ENCODE data around the gene CELSR1. TPM values are rescaled to one million over a fixed set of nuclear protein-coding genes. Genes with fewer than 3 reads are reported as not detected.

CELSR1 gene
- total and polyA plus RNA-seq, 7 donors: 0.09 to 0.39 (median 0.18) TPM

DNA sequence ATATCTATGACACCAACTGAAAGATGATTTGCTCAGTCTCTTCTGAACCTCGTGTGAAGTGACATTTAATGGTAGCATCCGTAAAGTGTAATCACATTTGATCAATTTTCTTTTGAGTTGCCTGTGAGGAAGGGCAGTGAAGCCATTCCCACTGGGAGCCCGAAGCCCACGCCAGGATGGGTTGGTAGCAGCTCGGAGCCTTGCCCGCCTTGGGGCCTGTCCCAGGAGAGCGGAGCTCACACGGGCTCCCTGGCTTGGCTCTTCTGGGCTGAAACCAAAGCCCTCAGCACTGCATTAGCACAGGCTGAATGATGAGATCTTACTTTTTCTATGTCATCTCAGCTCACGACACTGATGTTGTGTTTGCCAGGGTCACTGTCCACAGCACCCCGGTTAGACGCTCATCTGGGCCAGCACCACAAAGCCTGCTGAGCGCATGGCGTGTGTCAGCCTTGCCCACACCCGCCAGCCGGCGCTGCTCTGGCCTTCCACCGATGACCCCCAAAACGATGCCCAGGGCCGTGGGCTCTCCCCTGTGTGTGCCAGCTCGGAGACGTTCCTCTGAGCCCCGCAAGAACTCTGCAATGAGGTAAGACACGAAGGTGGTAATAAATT is 211.2 kb downstream of the CELSR1 start:
- ATAC-seq (no peak), DNase-seq (no peak)
- Histone ChIP-seq H3K27me3 (ENCODE audit: insufficient read depth in 3 of 3, low read length in 2 of 3) (no peaks in the 10 kb centered on the region), H3K4me1 (no peaks in the 10 kb centered on the region), H3K27ac (no peak overlapping the region), H3K4me3 (no peak overlapping the region), H3K9me3 (no peaks in the 10 kb centered on the region), H3K36me3 (ENCODE audit: insufficient read depth in 1 of 2, low read depth in 1 of 2) (no peaks in the 10 kb centered on the region)
- 90 to 96% (median 92%) methylated on average over 23 of the region's 23 CpGs for WGBS, 3 donors
- intact Hi-C loops (cut with DNase I): no loop called here
- TF ChIP-seq, protein P1, sequence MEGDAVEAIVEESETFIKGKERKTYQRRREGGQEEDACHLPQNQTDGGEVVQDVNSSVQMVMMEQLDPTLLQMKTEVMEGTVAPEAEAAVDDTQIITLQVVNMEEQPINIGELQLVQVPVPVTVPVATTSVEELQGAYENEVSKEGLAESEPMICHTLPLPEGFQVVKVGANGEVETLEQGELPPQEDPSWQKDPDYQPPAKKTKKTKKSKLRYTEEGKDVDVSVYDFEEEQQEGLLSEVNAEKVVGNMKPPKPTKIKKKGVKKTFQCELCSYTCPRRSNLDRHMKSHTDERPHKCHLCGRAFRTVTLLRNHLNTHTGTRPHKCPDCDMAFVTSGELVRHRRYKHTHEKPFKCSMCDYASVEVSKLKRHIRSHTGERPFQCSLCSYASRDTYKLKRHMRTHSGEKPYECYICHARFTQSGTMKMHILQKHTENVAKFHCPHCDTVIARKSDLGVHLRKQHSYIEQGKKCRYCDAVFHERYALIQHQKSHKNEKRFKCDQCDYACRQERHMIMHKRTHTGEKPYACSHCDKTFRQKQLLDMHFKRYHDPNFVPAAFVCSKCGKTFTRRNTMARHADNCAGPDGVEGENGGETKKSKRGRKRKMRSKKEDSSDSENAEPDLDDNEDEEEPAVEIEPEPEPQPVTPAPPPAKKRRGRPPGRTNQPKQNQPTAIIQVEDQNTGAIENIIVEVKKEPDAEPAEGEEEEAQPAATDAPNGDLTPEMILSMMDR (IDR thresholded peaks at IDR 0.05): no peak

DNA sequence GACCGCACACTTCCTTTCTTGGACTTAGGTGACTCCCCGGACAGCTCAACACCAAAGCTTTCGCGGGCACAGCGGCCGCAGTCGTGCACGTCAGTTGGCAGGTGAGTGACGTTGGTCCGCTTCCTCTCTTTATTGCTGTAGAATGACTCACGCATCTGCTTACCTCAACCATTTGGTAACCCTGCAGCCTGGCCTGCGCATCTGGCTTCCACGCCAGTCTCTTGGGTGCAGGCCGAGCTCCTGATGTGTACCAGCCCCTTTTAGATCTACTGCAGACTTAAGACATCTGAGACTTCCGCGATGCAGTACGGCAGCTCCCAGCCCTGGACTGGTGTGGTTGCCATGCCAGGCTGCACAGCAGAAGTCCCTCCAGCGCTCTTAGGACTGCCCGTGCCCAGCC is 214.3 kb downstream of the CELSR1 start:
- intact Hi-C loops (cut with DNase I): no loop called here
- Histone ChIP-seq H3K36me3 (ENCODE audit: insufficient read depth in 1 of 2, low read depth in 1 of 2) (no peaks in the 10 kb centered on the region), H3K27me3 (ENCODE audit: insufficient read depth in 3 of 3, low read length in 2 of 3) (no peaks in the 10 kb centered on the region), H3K9me3 (no peaks in the 10 kb centered on the region), H3K27ac (no peak overlapping the region), H3K4me1 (no peaks in the 10 kb centered on the region), H3K4me3 (no peak overlapping the region)
- ATAC-seq: no peak
- TF ChIP-seq, protein P1 (IDR thresholded peaks at IDR 0.05): no peak
- WGBS, 3 donors: 93 to 96% (median 94%) methylated on average over 19 of the region's 19 CpGs
- no peak for DNase-seq

DNA sequence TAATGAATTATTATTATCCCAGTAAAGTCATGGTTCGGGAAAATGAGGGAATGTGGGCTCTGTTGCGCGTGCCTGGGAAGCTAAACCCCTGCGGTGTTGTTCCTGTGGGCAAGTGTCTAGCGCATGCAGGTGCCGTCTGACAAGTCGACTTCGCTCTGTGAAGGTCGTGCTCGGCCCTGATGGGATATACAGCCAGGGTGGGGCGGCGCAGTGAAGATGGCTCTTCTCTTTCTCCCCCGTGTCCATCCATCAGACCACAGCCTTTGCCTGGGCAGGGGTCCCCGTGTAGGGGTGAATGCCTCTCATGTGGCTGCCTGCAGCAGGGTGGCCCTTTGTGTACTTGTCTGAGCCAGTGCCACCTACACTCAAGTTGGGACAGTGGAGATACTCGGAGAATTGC is 214.7 kb downstream of the CELSR1 start:
- TF ChIP-seq, protein P1 (IDR thresholded peaks at IDR 0.05): no peak
- no peak overlapping the region for H3K4me3 ChIP-seq
- ATAC-seq (no peak), DNase-seq (no peak)
- intact Hi-C loops (cut with DNase I): no loop called here
- WGBS, 3 donors: 94 to 96% (median 94%) methylated on average over 15 of the region's 15 CpGs
- H3K9me3 ChIP-seq: no peaks in the 10 kb centered on the region
- no peak overlapping the region for H3K27ac ChIP-seq
- no peaks in the 10 kb centered on the region for H3K36me3 ChIP-seq (ENCODE audit: insufficient read depth in 1 of 2, low read depth in 1 of 2)
- no peaks in the 10 kb centered on the region for H3K4me1 ChIP-seq
- H3K27me3 ChIP-seq (ENCODE audit: insufficient read depth in 3 of 3, low read length in 2 of 3): no peaks in the 10 kb centered on the region

DNA sequence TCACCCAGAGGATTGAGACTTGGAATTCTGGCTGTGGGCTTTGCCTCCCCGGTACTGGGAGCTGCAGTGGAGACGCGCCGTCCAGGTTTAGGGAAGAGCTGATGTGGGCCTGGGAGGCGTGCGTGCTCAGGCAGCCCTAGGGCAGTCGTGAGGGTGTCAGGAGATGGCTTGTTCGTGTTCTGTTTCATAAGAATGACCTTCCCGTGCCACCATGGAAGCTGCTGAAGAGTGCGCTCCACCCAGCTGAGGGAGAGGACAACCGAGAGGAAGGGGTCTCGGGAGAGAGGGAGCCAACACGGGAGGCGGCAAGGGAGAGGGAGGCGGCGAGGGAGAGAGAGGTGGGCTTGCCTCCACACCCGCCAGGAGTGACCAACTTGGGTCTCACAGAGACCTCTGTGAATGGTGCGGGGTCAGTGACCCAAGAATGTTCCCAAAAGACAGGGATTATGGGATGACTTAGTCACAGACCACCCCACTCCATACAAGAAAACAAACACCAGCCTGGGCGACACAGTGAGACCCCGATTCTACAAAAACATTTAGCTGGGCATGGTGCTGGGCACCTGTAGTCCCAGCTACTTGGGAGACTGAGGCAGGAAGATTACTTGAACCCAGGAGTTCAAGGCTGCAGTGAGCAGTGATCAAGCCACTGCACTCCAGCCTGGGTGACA is 216.6 kb downstream of the CELSR1 start:
- H3K4me1 ChIP-seq: no peaks in the 10 kb centered on the region
- WGBS, 3 donors: 95 to 97% (median 95%) methylated on average over 20 of the region's 20 CpGs
- H3K9me3 ChIP-seq: no peaks in the 10 kb centered on the region
- no peak overlapping the region for H3K27ac ChIP-seq
- intact Hi-C loops (cut with DNase I): no loop called here
- TF ChIP-seq, protein P1 (IDR thresholded peaks at IDR 0.05): no peak
- ATAC-seq (no peak), DNase-seq (no peak)
- H3K4me3 ChIP-seq: no peak overlapping the region
- no peaks in the 10 kb centered on the region for H3K36me3 ChIP-seq (ENCODE audit: insufficient read depth in 1 of 2, low read depth in 1 of 2)
- H3K27me3 ChIP-seq (ENCODE audit: insufficient read depth in 3 of 3, low read length in 2 of 3): no peaks in the 10 kb centered on the region
